ENCODE results near the gene USP48.
A peak's percentile ranks its signal among the peaks of the same experiment; 100 is the strongest.

DNA sequence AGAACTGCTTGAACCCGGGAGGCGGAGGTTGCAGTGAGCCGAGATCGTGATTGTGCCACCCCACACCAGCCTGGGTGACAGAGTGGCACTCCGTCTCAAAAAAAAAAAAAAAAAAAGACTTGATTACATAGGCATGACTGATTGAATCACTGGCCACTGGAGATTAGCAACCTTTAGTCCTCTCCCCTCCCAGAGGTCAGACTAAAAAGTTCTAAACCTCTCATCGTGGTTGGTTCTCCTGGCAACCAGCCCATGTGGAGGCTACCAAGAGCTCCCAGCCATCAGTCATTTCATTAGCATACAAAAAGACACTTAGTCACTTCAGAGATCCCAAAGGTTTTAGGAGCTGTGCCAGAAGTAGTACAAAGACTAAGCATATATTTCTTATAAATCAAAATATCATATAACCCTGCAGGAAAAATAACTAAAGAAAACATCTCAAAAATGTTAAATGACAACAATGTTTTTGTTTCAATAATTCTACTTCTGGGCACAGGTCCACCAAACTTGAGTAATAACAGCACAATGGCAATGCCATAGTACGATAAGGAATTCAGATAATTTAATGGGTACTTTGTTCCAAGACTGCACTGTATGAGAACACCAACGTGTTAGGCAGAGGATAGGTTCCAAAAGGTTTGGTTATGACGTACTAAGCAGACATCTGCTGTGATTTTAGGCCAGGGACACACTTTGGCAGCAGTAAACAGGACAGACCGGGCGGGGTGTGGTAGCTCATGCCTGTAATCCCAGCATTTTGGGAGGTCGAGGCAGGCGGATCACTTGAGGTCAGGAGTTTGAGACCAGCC, 18.1 kb downstream of the USP48 start:
- TF ChIP-seq, protein P1, sequence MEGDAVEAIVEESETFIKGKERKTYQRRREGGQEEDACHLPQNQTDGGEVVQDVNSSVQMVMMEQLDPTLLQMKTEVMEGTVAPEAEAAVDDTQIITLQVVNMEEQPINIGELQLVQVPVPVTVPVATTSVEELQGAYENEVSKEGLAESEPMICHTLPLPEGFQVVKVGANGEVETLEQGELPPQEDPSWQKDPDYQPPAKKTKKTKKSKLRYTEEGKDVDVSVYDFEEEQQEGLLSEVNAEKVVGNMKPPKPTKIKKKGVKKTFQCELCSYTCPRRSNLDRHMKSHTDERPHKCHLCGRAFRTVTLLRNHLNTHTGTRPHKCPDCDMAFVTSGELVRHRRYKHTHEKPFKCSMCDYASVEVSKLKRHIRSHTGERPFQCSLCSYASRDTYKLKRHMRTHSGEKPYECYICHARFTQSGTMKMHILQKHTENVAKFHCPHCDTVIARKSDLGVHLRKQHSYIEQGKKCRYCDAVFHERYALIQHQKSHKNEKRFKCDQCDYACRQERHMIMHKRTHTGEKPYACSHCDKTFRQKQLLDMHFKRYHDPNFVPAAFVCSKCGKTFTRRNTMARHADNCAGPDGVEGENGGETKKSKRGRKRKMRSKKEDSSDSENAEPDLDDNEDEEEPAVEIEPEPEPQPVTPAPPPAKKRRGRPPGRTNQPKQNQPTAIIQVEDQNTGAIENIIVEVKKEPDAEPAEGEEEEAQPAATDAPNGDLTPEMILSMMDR (IDR thresholded peaks at IDR 0.05) = no peak
- peak in 1 of 2 donors; percentile 55 for TF ChIP-seq POLR2A (IDR thresholded peaks at IDR 0.05)

All from adrenal gland (tissue), 5 donors.